Stomach (tissue), 4 donors: Measurements from ENCODE around the gene STX18.

Experiments used
- CTCF ChIP-seq, 7 experiments: fragments of 450-650 bp in 4 of 7; fragments of 200-600 bp in 3 of 7; sonication (generic) in 3 of 7; IDR thresholded peaks; one replicate each; pipeline ENCODE4 v1.5.1; 2016 to 2019; ENCODE audit warnings: antibody characterized with exemption in 7 of 7, control low read depth in 2 of 7, mild to moderate bottlenecking in 1 of 7
- POLR2A ChIP-seq, 4 donors: fragments of 450-650 bp; IDR thresholded peaks; one replicate each; pipeline ENCODE4 v1.6.1; 2016; ENCODE audit warnings: antibody characterized with exemption in 4 of 4, control low read depth in 2 of 4, mild to moderate bottlenecking in 1 of 4, moderate library complexity in 1 of 4
- POLR2AphosphoS5 ChIP-seq, 3 donors: sonication (generic); formaldehyde crosslinking; IDR thresholded peaks; one replicate each; pipeline ENCODE4 v1.6.1; 2016; ENCODE audit warnings: antibody characterized with exemption in 3 of 3

GRCh38 chr4:4397441-4397819, 144.4 kb downstream of the STX18 start:
- no peak for TF ChIP-seq CTCF (IDR thresholded peaks at IDR 0.05)
- TF ChIP-seq POLR2A (IDR thresholded peaks at IDR 0.05): no peak
- no peak for TF ChIP-seq POLR2AphosphoS5 (IDR thresholded peaks at IDR 0.05)
